IMR-90 (cell line): Measurements from ENCODE around the gene MAPKAP1. TPM values are rescaled to one million over a fixed set of nuclear protein-coding genes. Genes with fewer than 3 reads are reported as not detected.

Experiments
- ATAC-seq: fragments of 200-7000 bp; cut with Tn5 transposase; 2 replicates; pipeline ENCODE4 v1.9.1; 2020; ENCODE audit warnings: low read depth, mild to moderate bottlenecking, moderate library complexity
- BruUV-seq: library from RNA; stranded (reverse); fragments of 400-500 nt; replicated peaks from 2 replicates; lab custom pipeline; 2021; lab: Mats Ljungman, UMichigan
- CTCF ChIA-PET: fragments of 300-600 bp; formaldehyde crosslinking; extraction: SDS; loops from one replicate; lab custom pipeline; 2021; ENCODE audit warnings: antibody characterized with exemption; lab: Yijun Ruan, JAX
- POLR2A ChIA-PET: fragments of 300-600 bp; sonication (Branson Sonifier 250); formaldehyde crosslinking; loops from one replicate; lab custom pipeline; 2022; ENCODE audit warnings: antibody characterized with exemption; ENCODE audit not compliant: unreplicated experiment; lab: Charles Lee
- DNase-seq: peaks from one replicate; pipeline ENCODE4 v3.0.0; 2013
- H2AFZ ChIP-seq: replicated peaks from 2 replicates; pipeline ENCODE3; 2013; ENCODE audit warnings: low read length, mild to moderate bottlenecking; ENCODE audit not compliant: poor library complexity
- H2AK5ac ChIP-seq: 2 replicates; pipeline ENCODE4 v1.6.1; 2013; ENCODE audit warnings: low read depth, low read length, inconsistent platforms
- H2AK9ac ChIP-seq: replicated peaks from 2 replicates; pipeline ENCODE3; 2013; ENCODE audit warnings: mild to moderate bottlenecking, low read depth, low read length, moderate library complexity; ENCODE audit not compliant: poor library complexity
- H2BK120ac ChIP-seq: 2 replicates; pipeline ENCODE4 v1.6.1; 2013; ENCODE audit warnings: low read depth, low read length, inconsistent platforms
- H2BK15ac ChIP-seq: 3 replicates; pipeline ENCODE4 v1.6.1; 2013; ENCODE audit warnings: low read depth, low read length, inconsistent platforms
- H2BK20ac ChIP-seq: 2 replicates; pipeline ENCODE4 v1.6.1; 2013; ENCODE audit warnings: low read depth, mild to moderate bottlenecking, inconsistent platforms, low read length, moderate library complexity
- H2BK5ac ChIP-seq: 2 replicates; pipeline ENCODE4 v1.6.1; 2013; ENCODE audit warnings: mild to moderate bottlenecking, low read depth, low read length, inconsistent platforms; ENCODE audit not compliant: poor library complexity, severe bottlenecking
- H3K14ac ChIP-seq: replicated peaks from 2 replicates; pipeline ENCODE4 v1.6.1; 2013; ENCODE audit warnings: low read depth, low read length, inconsistent platforms
- H3K18ac ChIP-seq: 2 replicates; pipeline ENCODE4 v1.6.1; 2013; ENCODE audit warnings: low read depth, low read length, control low read depth
- H3K23ac ChIP-seq: 2 replicates; pipeline ENCODE4 v1.6.1; 2013; ENCODE audit warnings: low read depth, low read length, inconsistent platforms
- H3K27ac ChIP-seq: 2 replicates; pipeline ENCODE4 v1.5.1; 2013; ENCODE audit warnings: mild to moderate bottlenecking, control low read depth, low read length; ENCODE audit not compliant: insufficient read depth
- H3K27me3 ChIP-seq: 2 replicates; pipeline ENCODE4 v1.6.1; 2013; ENCODE audit warnings: low read length; ENCODE audit not compliant: control insufficient read depth, insufficient read depth
- H3K36me3 ChIP-seq: 2 replicates; pipeline ENCODE4 v1.6.1; 2013; ENCODE audit warnings: low read length, mixed read lengths; ENCODE audit not compliant: control insufficient read depth, insufficient read depth
- H3K4ac ChIP-seq: 2 replicates; pipeline ENCODE4 v1.6.1; 2013; ENCODE audit warnings: low read depth, low read length, inconsistent platforms
- H3K4me1 ChIP-seq: 2 replicates; pipeline ENCODE4 v1.6.1; 2013; ENCODE audit warnings: low read length, mixed read lengths; ENCODE audit not compliant: control insufficient read depth, insufficient read depth
- H3K4me2 ChIP-seq: 2 replicates; pipeline ENCODE4 v1.6.1; 2013; ENCODE audit warnings: low read depth, mild to moderate bottlenecking, control low read depth, low read length, moderate library complexity
- H3K4me3 ChIP-seq: 2 replicates; pipeline ENCODE4 v1.5.1; 2013; ENCODE audit warnings: low read depth, mild to moderate bottlenecking, control low read depth, low read length, moderate library complexity; ENCODE audit not compliant: insufficient read depth
- H3K56ac ChIP-seq: 2 replicates; pipeline ENCODE4 v1.6.1; 2013; ENCODE audit warnings: low read length, inconsistent platforms; ENCODE audit not compliant: insufficient read depth; ENCODE audit errors: extremely low read depth
- H3K79me1 ChIP-seq, 2 experiments: 2 replicates each; pipeline ENCODE4 v1.6.1; 2013; ENCODE audit warnings: low read length in 2 of 2, inconsistent platforms in 1 of 2, low read depth in 1 of 2
- H3K9ac ChIP-seq: 2 replicates; pipeline ENCODE4 v1.6.1; 2013; ENCODE audit warnings: low read depth, low read length, control low read depth
- H3K9me1 ChIP-seq: 2 replicates; pipeline ENCODE4 v1.6.1; 2013; ENCODE audit warnings: low read length, inconsistent platforms; ENCODE audit not compliant: insufficient read depth
- H3K9me3 ChIP-seq: 2 replicates; pipeline ENCODE4 v1.6.1; 2013; ENCODE audit warnings: low read length; ENCODE audit not compliant: control insufficient read depth, insufficient read depth
- H4K20me1 ChIP-seq: 2 replicates; pipeline ENCODE4 v1.6.1; 2013; ENCODE audit warnings: low read length, inconsistent platforms; ENCODE audit not compliant: insufficient read depth
- H4K5ac ChIP-seq: 2 replicates; pipeline ENCODE4 v1.6.1; 2013; ENCODE audit warnings: mild to moderate bottlenecking, low read depth, low read length, control low read depth
- H4K8ac ChIP-seq, 2 experiments: 2 replicates each; pipeline ENCODE4 v1.6.1; 2013; ENCODE audit warnings: low read depth in 2 of 2, low read length in 2 of 2, control low read depth in 1 of 2, inconsistent platforms in 1 of 2
- H4K91ac ChIP-seq: 2 replicates; pipeline ENCODE4 v1.6.1; 2013; ENCODE audit warnings: low read depth, low read length, inconsistent platforms; ENCODE audit not compliant: insufficient read depth
- CHD1 ChIP-seq: IDR thresholded peaks from 2 replicates; pipeline ENCODE4 v1.6.1; 2012; ENCODE audit warnings: low read depth, low read length, improper control_type of control experiment
- FOS ChIP-seq: fragments of 150-350 bp; IDR thresholded peaks from 2 replicates; pipeline ENCODE4 v1.6.1; 2016; ENCODE audit warnings: low read depth, low read length
- MAFK ChIP-seq: IDR thresholded peaks from 2 replicates; pipeline ENCODE4 v1.6.1; 2012; ENCODE audit warnings: low read depth, low read length, improper control_type of control experiment
- MXI1 ChIP-seq: IDR thresholded peaks from 2 replicates; pipeline ENCODE4 v1.6.1; 2012; ENCODE audit warnings: low read depth, mild to moderate bottlenecking, low read length, moderate library complexity, borderline replicate concordance
- POLR2A ChIP-seq: IDR thresholded peaks from 2 replicates; pipeline ENCODE4 v1.6.1; 2012; ENCODE audit warnings: mild to moderate bottlenecking, low read depth, low read length
- RCOR1 ChIP-seq: IDR thresholded peaks from 2 replicates; pipeline ENCODE4 v1.6.1; 2012; ENCODE audit warnings: mild to moderate bottlenecking, low read length, improper control_type of control experiment; ENCODE audit not compliant: insufficient replicate concordance
- RFX5 ChIP-seq: IDR thresholded peaks from 2 replicates; pipeline ENCODE4 v1.8.0; 2012; ENCODE audit warnings: low read depth, mild to moderate bottlenecking, low read length, moderate library complexity
- WGBS, 2 experiments: methylation state at CpG; one replicate each; pipeline versions ENCODE4 v1.1.5 to v1.1.7; 2013; ENCODE audit warnings: missing lambda C conversion rate in 2 of 2; ENCODE audit not compliant: insufficient read length in 1 of 2; ENCODE audit errors: extremely low coverage in 2 of 2; 5-methylcytosine and 5-hydroxymethylcytosine counted together
- dilution Hi-C: fragments of 300-500 bp; cut with HindIII; formaldehyde crosslinking; loops from one replicate; pipeline ENCODE4 v1.14.3; 2018; ENCODE audit warnings: low sequenced_read_pairs; ENCODE audit not compliant: unreplicated experiment
- in situ Hi-C: fragments of 300-500 bp; cut with MboI; formaldehyde crosslinking; loops from 3 replicates; pipeline ENCODE4 v1.14.3; 2019; ENCODE audit warnings: low sequenced_read_pairs, inconsistent platforms, mixed read lengths
- intact Hi-C: fragments of 100-400 bp; cut with micrococcal nuclease; formaldehyde crosslinking; loops from 2 replicates; pipeline ENCODE4 v1.10.0; 2022
- polyA plus RNA-seq, 3 experiments: library from polyadenylated mRNA; depleted of rRNA; stranded (reverse); fragments of >200 nt; gene quantifications; 2 replicates each; pipeline ENCODE4 v1.2.3, GENCODE V29; 2012; ENCODE audit warnings: low replicate concordance in 1 of 3
- total RNA-seq: library from RNA; depleted of rRNA; stranded (reverse); fragments of >200 nt; gene quantifications from 2 replicates; pipeline ENCODE4 v1.2.3, GENCODE V29; 2012
- TF ChIP-seq, protein P1 (sequence below): fragments of 150-350 bp; IDR thresholded peaks from 2 replicates; pipeline ENCODE4 v1.6.1; 2017; ENCODE audit warnings: mild to moderate bottlenecking, antibody characterized with exemption, low read length, low read depth
- TF ChIP-seq, protein P2 (sequence below): conservative IDR thresholded peaks from 2 replicates; pipeline ENCODE4 v1.5.1; 2012; ENCODE audit warnings: mild to moderate bottlenecking, low read depth, low read length, improper control_type of control experiment

The MAPKAP1 gene
- total and polyA plus RNA-seq, 2 of the 4 experiments (the other 2 are of a cell fraction): 87.2 to 158 TPM

DNA sequence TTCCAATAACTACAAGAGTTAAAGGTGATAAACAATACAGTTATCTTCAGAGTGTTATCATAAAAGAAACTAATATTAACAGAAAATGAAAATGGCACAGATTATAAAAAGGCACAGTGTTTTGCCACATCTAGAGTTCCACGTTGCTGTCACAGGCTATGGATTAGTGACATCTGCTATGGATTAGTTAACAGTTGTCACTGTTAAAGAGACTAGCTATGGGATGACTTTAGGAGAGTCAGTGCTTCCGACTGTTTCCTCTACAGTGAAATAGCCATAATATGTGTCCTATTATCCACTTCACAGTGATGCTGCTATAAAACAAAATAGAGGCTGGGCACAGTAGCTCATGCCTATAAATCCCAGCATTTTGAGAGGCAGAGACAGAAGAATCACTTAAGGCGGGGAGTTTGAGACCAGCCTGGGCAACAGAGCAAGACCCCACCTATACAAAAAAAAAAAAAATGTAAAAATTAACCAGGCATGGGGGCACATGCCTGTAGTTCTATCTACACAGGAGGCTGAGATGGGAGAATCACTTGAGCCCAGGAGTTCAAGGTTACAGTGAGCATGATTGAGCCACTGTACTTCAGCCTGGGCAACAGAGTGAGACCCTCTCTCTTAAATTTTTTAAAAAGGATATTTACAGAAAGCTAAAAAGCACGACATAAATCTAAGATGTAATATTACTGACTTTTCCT is 19.7 kb downstream of the MAPKAP1 start:
- in situ Hi-C loops: no loop called here
- BruUV-seq: no TSS peak
- H4K20me1 ChIP-seq: peaks cover 25% of the 10 kb centered on the region; the same call in 1 of the 2 replicates
- dilution Hi-C loops: no loop called here
- ATAC-seq (no peak), DNase-seq (no peak)
- H4K8ac ChIP-seq: no peak overlapping the region
- no peak overlapping the region for H2AFZ ChIP-seq
- H2AK5ac ChIP-seq: no peak overlapping the region
- no peak overlapping the region for H2BK120ac ChIP-seq
- H3K27me3 ChIP-seq: no peaks in the 10 kb centered on the region
- no peak overlapping the region for H3K23ac ChIP-seq
- TF ChIP-seq, protein P1, sequence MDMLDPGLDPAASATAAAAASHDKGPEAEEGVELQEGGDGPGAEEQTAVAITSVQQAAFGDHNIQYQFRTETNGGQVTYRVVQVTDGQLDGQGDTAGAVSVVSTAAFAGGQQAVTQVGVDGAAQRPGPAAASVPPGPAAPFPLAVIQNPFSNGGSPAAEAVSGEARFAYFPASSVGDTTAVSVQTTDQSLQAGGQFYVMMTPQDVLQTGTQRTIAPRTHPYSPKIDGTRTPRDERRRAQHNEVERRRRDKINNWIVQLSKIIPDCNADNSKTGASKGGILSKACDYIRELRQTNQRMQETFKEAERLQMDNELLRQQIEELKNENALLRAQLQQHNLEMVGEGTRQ: no peak
- TF ChIP-seq, protein P2, sequence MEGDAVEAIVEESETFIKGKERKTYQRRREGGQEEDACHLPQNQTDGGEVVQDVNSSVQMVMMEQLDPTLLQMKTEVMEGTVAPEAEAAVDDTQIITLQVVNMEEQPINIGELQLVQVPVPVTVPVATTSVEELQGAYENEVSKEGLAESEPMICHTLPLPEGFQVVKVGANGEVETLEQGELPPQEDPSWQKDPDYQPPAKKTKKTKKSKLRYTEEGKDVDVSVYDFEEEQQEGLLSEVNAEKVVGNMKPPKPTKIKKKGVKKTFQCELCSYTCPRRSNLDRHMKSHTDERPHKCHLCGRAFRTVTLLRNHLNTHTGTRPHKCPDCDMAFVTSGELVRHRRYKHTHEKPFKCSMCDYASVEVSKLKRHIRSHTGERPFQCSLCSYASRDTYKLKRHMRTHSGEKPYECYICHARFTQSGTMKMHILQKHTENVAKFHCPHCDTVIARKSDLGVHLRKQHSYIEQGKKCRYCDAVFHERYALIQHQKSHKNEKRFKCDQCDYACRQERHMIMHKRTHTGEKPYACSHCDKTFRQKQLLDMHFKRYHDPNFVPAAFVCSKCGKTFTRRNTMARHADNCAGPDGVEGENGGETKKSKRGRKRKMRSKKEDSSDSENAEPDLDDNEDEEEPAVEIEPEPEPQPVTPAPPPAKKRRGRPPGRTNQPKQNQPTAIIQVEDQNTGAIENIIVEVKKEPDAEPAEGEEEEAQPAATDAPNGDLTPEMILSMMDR: no peak
- TF ChIP-seq RFX5 (no peak), MAFK (no peak), RCOR1 (no peak), CHD1 (no peak), FOS (no peak), POLR2A (no peak), MXI1 (no peak)
- no CpG with 5 or more reads among the region's 4 CpGs for WGBS, 2 experiments
- H3K4me2 ChIP-seq: no peak overlapping the region
- H4K91ac ChIP-seq: no peak overlapping the region
- no peak overlapping the region for H2BK20ac ChIP-seq
- H3K36me3 ChIP-seq: no peaks in the 10 kb centered on the region; the same call in 1 of the 2 replicates
- CTCF ChIA-PET: no interaction called here
- H3K9me1 ChIP-seq: peaks cover 7% of the 10 kb centered on the region
- H2BK5ac ChIP-seq: no peak overlapping the region
- H4K5ac ChIP-seq: no peak overlapping the region
- no peak overlapping the region for H3K4me3 ChIP-seq
- no peak overlapping the region for H3K27ac ChIP-seq
- no peak overlapping the region for H3K18ac ChIP-seq
- intact Hi-C loops: no loop called here
- H3K9me3 ChIP-seq: no peaks in the 10 kb centered on the region
- no peak overlapping the region for H2BK15ac ChIP-seq
- no peak overlapping the region for H3K4ac ChIP-seq
- H3K79me1 ChIP-seq: peaks cover 26 to 77% of the 10 kb centered on the region in 2 experiments
- no peak overlapping the region for H2AK9ac ChIP-seq
- 0 out of 2 replicates have a peak, but pooled peaks cover 1% of the 10 kb centered on the region for H3K4me1 ChIP-seq
- no peak overlapping the region for H3K56ac ChIP-seq
- H3K14ac ChIP-seq: no peak overlapping the region
- H3K9ac ChIP-seq: no peak overlapping the region
- POLR2A ChIA-PET: no interaction called here
